Epithelial cell of prostate (primary cell): ENCODE measurements around the gene DIS3.
"Not testable (repeated sequence)": the region's sequence is repeated elsewhere in the genome, so short reads cannot be mapped to it uniquely, and the experiment has no call there.

Source experiments
- DNase-seq: peaks from one replicate; pipeline ENCODE4 v3.0.0-alpha.2; 2011; ENCODE audit warnings: low read depth, low spot score
- H3K27ac ChIP-seq: fragments of 450-650 bp; 2 replicates; pipeline ENCODE4 v1.5.1; 2017; ENCODE audit warnings: mild to moderate bottlenecking

DIS3 gene, protein sequence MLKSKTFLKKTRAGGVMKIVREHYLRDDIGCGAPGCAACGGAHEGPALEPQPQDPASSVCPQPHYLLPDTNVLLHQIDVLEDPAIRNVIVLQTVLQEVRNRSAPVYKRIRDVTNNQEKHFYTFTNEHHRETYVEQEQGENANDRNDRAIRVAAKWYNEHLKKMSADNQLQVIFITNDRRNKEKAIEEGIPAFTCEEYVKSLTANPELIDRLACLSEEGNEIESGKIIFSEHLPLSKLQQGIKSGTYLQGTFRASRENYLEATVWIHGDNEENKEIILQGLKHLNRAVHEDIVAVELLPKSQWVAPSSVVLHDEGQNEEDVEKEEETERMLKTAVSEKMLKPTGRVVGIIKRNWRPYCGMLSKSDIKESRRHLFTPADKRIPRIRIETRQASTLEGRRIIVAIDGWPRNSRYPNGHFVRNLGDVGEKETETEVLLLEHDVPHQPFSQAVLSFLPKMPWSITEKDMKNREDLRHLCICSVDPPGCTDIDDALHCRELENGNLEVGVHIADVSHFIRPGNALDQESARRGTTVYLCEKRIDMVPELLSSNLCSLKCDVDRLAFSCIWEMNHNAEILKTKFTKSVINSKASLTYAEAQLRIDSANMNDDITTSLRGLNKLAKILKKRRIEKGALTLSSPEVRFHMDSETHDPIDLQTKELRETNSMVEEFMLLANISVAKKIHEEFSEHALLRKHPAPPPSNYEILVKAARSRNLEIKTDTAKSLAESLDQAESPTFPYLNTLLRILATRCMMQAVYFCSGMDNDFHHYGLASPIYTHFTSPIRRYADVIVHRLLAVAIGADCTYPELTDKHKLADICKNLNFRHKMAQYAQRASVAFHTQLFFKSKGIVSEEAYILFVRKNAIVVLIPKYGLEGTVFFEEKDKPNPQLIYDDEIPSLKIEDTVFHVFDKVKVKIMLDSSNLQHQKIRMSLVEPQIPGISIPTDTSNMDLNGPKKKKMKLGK

DNA sequence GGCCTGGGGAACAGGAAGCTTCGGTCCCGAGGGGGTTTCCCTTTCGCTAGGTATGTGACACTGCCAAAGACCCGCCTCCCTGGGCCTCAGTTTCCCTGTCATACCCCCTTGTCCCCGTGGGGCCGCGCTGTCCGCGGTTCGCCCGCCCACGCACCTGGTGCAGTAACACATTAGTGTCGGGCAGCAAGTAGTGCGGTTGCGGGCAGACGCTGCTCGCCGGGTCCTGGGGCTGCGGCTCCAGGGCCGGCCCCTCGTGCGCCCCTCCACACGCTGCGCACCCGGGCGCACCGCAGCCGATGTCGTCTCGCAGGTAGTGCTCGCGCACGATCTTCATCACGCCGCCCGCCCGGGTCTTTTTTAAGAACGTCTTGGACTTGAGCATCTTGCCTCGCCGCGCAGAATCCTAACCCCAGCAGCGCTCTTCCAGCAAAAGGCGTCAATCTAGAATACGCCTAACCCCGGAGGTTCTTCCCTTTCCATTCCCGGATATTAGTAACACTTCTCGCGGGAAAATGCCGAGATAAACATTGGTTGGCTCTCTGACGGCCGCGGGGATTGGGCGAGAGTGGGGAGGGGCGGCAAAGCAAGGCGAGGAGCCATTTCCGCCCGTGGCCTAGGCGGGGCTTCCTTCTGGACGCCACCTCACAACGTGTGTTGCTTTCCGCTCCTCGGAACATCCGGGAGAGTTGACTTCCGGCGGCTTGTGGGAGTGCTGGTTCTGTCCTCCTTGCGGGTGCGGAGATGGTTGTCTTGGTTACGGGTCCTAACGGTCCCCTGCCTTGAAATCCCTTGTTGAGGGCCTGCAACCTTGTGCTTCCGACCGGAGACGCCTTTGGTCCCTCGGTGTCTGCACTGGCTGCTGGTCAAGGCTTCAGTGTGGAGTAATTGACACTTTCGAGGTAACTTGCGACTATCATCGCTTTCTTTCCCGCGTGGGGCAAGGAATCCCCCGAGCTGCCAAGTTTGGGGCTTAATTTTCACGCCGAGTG is at the start of gene DIS3, which contains the start of gene PIBF1:
TSS of gene DIS3 (minus strand) at position 450 of the 989 bp plus-strand sequence. CDS start at position 382, 68 bp downstream.
TSS of gene PIBF1 (plus strand) at position 683 of the 989 bp plus-strand sequence. CDS start 1,337 bp downstream, outside the sequence.
- H3K27ac ChIP-seq: peak within 1 kb of the TSS; percentile 81
- DNase-seq: peak; percentile 94

DNA sequence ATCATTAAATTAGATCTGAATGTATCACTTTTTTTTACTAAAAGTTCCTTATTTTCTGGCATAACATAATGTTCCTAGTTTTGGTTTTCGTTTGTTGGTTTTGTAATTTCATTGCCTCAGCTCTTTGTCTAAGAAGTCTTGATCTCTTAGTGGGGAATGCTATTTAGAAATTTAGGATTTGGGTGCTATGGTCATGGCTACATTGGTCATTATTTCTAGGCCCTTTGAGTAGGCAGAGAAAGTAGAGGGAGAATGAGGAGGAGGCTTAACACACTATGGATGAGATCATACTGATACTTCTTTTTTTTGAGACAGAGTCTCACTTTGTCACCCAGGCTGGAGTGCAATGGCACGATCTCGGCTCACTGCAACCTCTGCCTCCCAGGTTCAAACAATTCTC is 42.0 kb upstream of the DIS3 start:
- no peak overlapping the region for H3K27ac ChIP-seq
- DNase-seq: no peak

DNA sequence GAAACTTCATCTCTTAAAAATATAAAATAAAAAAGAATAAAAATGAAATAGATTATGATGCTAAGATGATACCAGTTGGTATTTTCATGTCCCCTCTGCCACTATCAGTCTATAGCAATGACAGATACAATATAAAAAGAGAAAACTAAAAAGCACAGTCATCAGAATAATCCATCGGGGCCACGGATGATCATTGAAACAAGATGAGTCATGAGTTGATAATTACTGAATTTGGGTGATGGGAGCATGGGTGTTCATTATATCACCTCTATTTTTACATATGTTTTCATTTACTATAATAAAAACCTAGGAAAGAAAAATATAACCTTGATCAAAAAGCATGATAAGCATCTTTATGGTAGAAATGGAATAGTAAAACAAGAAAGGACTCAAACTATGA is 41.4 kb upstream of the DIS3 start:
- no peak overlapping the region for H3K27ac ChIP-seq
- DNase-seq: no peak

DNA sequence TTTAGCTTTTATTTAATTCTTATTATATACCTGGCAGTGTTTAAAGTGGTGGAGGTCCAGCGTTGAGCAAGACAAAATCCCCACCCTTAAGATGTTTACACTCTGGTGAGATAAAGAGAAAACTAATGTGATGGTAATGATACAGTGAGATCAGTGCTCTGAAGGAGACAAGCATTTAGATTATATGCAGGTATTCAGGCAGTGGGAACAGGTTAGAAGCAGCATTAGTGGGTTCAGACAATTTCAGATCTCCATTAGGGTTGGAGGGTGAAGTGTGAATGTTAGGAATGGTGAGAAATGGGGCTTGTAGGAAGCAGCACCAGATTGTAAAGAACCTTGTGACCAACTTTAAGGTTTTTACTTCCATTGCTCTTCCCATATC is 39.2 kb upstream of the DIS3 start:
- no peak overlapping the region for H3K27ac ChIP-seq
- DNase-seq: no peak

DNA sequence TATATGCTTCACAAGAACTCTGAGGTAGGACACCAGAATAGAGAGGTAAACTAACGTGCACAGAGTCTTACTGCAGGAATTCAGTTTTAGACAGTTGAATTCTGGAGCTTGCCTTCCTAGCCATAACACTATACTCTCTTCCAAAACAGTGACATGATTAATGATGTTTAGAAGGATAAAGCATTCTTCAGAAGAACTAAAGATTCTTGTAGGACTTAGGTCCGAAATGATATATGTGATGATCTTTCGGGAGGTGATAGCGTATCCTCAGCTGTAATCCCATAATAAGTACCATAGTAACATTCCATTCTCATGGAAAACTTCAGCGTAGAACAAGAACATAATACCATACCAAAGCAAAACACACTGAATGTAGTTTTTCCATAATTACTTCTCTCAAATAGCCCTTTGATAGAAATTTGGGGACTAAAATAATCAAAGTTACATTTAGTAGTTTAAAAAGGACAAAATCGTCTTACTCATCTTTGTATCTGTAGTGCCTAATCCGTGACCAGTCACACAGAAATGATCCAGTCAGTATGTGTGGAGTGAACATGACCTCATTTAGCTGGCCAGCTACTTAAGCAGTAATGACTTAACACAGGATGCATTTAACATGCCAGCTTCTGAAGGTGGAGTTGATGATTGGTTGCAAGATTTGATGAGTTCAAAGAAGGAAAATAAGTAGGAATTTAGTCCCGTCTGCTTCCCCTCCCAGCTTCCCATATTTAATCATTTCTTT is 38.6 kb upstream of the DIS3 start:
- no peak overlapping the region for H3K27ac ChIP-seq
- DNase-seq: no peak

DNA sequence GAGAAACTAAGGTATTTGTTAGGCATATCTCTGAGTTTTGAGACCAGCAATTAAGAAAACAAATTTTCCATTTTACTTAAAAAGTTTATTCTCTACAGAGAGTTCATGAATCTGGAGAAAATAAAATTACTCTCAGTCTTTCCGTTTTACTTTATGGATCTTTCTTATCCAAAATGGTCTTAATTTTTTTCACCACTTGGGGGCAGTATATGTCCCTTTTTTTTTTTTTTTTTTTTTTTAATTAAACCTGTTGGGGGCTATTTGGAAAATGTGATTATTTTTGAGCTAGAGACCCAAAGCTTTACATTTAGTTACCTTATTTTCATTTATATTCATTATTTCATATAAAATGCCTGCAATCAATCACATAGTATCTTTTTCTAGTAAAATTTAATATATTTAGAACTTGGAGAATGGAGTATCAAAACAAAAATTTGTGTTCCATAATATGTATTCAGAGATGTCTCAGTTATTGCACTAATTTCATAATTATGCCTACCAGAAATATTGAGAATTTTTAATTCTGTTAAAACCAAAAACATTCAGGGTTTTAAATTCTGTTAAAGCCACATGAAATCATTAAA is 27.3 kb upstream of the DIS3 start:
- no peak for DNase-seq
- H3K27ac ChIP-seq: peak overlapping the region; percentile 14

DNA sequence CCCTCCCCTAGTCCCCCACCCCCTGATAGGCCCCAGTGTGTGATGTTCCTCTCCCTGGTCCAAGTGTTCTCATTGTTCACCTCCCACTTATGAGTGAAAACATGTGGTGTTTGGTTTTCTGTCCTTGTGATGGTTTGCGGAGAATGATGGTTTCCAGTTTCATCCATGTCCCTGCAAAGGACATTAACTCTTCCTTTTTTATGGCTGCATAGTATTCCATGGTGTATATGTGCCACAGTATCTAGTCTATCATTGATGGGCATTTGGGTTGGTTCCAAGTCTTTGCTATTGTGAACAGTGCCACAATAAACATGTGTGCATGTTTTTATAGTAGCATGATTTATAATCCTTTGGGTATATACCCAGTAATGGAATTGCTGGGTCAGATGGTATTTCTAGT is 24.8 kb upstream of the DIS3 start:
- not testable (repeated sequence) for H3K27ac ChIP-seq, DNase-seq

DNA sequence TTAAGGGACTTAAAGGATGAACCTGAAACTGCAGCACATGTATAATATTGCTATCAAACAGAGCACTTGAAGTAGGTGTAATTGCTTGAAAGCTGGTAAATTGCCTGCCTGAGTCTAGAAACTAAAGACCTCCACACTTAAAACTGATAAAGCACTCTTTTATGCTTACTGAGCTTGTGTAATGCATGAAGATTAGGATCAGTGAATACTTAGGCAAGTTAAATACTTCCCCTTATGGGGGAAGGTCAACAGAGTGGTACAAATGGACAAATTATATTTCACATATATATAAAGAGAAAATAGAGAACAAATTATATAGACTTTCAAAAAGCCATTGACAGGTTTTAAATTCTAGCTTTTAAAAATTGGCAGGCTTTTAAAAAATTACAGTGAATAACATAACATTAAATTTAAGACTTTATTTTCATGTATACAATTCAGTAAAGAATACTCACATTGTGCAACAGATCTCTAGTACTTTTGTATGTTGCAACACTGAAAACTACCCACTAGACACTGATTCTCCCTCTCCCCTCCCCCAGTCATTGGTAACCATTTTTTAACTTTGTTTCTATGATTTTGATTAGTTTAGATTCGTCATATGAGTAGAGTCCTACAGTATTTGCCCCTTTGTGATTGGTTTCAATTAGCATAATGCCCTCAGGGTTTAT is 24.1 kb upstream of the DIS3 start:
- H3K27ac ChIP-seq: no peak overlapping the region
- no peak for DNase-seq

DNA sequence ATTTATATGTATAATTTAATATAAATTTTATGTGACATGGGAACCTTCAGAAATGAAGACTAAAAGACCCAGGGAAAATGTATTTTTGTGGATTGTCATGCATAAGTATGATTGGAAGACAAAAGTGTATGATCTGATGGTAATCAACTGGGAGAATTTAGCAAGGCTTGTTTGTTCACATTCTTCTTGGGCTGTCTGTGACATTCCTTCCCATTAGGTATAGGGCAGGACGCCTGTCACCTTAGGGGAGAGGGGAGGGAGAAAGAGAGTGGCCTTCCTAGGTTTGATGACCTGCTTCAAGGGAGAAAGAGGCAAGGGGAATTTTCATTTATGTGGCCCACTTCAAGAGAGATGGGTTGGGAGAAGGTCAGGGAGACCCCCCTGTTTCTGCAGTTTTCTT is 22.6 kb upstream of the DIS3 start:
- DNase-seq: no peak
- no peak overlapping the region for H3K27ac ChIP-seq

DNA sequence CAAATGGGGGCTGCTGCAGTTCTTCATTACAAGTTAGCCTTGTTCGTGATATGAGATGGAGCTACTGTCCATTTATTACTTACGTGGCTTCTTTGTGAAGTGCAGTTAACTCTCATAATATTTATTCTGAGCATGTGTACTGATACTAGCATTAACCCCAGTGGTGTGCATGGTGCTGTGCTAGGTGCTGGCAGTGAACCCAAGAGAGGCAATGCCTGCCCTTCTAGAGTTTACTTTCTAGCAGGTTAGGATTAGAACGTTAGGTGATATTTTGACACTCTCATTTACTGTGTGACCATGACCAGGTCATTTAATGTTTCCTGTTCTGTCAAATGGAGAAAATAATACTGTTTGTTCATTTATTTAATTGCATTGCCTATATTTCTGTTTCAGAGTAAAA is 17.1 kb upstream of the DIS3 start:
- H3K27ac ChIP-seq: no peak overlapping the region
- DNase-seq: no peak

DNA sequence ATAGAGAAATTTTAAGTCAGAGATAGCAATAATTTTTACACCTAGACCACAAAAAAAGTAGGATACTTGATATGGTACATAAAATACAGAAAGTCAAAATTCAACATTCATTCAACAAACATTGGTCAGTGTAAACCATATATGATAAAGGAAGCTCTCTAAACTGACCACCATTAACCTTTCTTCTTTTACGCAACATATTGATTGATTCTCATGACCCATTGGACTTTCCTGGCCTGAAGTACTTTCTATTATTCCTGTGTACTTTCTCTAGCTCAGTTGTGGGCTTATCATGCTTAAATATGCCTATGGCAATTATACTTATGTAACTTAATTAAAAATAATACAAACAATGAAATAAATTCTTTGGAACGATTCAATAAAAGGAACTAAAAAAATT is 10.9 kb upstream of the DIS3 start:
- no peak overlapping the region for H3K27ac ChIP-seq
- no peak for DNase-seq

DNA sequence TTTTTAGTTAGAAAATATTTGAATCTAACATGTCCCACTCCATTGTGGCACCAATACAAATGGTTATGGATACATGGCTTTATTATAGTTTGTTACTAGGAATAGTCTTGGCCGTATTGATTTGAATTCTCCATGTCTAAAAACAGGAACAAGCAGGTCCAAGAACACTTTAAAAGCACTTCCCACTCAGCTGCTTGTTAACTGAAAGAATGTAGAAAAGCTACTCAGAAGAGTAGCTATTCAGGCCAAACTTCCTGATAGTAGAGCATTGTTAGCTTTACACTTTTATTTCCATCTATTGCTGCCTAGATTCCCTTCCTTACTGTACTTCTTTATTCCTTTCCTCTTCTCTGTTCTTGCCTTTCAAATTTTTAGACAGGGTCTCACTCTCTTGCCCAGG is 7.1 kb upstream of the DIS3 start:
- no peak for DNase-seq
- no peak overlapping the region for H3K27ac ChIP-seq

DNA sequence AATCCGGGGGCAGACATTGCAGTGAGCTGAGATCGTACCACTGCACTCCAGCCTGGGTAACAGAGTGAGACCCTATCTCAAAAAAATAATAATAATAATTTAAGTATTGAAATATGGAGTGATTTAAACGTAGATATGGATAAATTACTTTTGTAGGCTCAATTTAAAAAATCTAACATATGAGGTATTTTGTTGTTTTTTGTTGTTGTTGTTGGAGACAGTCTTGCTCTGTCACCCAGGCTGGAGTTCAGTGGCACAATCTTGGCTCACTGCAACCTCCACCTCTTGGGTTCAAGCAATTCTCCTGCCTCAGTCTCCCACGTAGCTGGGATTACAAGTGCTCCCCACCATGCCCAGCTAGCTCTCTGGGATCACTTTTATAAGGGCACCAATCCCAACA is 3.0 kb upstream of the DIS3 start:
- H3K27ac ChIP-seq, DNase-seq: not testable (repeated sequence)

DNA sequence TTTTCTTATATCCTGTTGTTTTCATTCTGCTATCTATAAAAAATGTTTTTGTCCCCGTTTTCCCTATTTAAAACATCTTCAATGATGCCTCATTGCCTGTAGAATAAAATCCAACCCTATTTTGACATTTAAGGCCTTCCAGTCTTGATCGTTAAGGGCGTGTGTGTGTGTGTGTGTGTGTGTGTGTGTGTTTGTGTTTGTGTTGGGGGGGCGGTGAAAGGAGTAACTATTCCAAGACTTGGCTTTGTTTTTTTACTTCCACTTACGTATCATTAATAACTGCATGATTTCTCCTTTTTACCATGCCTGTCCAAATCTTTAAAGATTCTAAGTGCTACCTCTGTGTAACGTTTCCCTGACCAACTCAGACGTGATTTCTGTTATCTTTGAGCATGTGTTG is 1.0 kb upstream of the DIS3 start:
- no peak for DNase-seq
- H3K27ac ChIP-seq: peak overlapping the region; percentile 81

DNA sequence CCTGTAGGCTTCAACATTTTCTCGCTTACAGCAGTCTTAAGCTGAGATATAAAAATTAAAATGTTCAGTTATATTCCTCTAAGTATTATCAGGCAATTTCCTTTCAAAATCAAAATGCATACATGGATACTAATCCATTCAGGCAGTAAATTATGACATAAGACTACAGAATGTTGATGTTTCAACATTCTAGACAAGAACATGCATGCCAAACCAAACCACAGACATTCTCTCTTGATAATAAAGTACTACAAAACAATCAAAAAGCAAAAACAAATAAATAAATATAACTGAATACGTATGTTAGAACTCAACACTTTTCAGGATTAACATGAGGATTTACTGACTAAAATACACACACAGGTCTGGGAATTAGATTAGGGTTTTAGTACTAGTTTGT is 7.7 kb downstream of the DIS3 start:
- peak overlapping the region; percentile 17 for H3K27ac ChIP-seq
- peak; percentile 45 for DNase-seq

DNA sequence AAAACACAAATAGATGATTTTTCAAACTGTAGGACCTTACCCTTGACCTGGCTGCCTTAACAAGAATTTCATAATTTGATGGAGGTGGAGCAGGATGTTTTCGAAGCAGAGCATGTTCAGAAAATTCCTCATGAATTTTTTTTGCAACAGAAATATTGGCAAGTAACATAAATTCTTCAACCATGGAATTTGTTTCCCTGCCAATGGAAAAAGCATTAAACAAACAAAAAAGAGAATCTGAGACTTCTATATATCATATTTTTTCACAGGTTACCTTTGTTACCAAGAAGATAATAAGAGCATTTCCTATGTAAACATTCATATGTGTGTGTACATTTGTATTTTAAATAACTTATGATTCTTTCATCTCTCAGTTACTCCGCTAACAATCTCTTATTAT is 18.3 kb downstream of the DIS3 start:
- no peak overlapping the region for H3K27ac ChIP-seq
- no peak for DNase-seq

DNA sequence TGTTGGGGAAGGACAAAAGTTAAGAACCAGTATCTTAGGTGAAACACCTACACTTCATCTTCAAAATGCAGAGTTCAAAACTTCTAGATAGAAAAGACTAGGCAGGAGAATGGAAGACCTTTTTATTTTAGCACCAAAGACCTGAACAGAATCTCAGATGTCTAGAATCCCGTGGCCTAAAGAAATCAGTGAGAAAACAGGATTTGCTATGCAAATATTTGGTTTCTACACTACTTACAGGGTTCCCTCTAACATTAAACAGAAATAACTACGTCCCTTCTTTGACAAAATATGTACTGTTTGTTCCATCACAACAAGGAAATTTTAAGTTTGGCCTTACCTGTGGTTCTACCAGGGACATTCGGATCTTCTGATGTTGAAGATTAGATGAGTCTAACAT is 21.5 kb downstream of the DIS3 start:
- DNase-seq: no peak
- H3K27ac ChIP-seq: no peak overlapping the region

DNA sequence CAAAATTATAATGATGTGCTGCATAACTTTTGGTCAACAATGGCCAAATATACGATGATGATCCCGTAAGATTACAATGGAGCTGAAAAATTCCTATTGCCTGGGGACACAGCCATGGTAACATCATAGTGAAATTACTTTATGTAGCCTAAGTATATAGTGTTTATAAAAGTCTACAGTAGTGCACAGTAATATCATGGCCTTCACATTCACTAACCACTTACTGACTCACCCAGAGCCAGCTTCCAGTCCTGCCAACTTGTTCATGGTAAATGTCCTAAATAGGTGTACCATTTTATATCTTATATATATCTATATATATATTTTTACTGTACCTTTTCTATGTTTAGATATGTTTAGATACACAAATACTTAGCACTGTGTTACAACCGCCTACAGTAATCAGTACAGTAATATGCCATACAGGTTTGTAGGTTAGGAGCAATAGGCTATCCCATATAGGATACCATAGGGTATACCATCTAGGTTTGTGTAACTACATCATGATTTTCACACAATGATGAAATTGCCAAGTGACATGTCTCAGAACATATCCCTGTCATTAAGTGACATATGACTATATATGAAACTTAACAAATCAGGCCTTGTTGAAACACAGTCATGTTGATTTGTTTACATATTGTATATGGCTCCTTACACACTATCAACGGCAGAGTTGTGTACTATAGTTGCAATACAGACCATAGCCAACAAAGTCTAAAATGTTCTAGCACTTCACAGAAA is 23.7 kb downstream of the DIS3 start:
- peak overlapping the region; percentile 3 for H3K27ac ChIP-seq
- DNase-seq: no peak
